NCI-H2081 treated with DMSO at 0.1 percent for 48 hours (cell line): ENCODE results near the gene HTR2C.
"Not testable (repeated sequence)": the region's sequence is repeated elsewhere in the genome, so short reads cannot be mapped to it uniquely, and the experiment has no call there.

Experiments
- DNase-seq: peaks from one replicate; lab custom pipeline; 2025; lab: John Stamatoyannopoulos, UW

Gene HTR2C

DNA sequence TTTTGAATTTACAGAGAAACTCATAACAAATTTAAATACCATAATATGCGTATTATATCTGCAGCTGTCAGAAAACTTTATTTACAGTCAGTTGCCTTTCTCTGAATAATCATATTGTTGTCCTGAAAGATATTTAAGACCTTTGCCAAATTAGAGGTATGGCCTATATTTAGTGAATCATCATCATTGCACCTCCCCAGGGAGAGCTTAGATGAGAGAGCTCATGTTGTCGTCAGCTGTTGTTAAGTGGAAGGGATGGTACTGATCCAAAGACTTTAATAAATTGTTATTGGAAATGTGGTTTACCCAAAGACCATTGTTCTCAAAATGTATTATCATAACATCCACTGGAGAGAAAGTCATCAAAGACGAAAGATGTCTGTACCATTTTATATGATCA is 128.6 kb downstream of the HTR2C start:
- DNase-seq: no peak

DNA sequence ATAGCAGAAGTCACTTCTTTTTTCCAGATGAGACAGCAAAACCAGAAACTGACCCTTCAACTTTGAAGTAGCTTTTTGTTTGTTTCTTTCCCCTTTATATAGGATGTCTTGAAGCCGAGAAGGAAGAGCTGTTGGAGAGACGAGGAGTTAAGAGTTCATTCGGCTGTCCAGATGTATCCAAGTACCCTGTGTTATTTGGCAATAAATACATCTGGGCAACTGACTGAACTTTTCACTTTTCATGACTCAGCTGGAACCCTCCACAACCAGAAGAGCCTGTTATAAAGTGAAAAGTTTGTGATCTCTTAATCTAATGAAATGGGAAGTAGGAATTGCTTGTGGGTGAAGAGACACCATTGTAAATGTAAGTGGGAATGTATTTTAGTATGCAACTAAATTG is 131.2 kb downstream of the HTR2C start:
- no peak for DNase-seq

- DNase-seq: no peak
Observed at GRCh38 chrX:114717921-114718320, 134.0 kb downstream of the HTR2C start.

GRCh38 chrX:114766541-114766940 is 182.7 kb downstream of the HTR2C start:
- DNase-seq: no peak

DNA sequence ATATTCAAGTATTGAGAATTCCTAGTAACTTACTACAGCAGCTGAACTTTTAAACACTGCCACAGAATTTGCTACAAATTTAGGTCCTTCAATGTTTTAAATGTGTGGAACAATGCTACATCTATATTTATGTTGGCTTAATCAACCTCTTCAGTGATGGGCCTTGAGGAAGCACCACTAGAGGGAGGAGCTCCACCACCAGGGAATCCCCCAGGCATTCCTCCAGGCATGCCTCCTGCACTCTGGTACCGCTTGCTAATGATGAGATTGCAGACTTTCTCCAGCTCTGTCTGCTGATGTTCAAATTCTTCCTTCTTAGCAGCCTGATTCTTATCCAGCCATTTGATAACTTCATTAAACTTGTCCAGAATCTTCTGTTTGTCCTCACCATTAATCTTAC is 190.8 kb downstream of the HTR2C start:
- DNase-seq: no peak

DNA sequence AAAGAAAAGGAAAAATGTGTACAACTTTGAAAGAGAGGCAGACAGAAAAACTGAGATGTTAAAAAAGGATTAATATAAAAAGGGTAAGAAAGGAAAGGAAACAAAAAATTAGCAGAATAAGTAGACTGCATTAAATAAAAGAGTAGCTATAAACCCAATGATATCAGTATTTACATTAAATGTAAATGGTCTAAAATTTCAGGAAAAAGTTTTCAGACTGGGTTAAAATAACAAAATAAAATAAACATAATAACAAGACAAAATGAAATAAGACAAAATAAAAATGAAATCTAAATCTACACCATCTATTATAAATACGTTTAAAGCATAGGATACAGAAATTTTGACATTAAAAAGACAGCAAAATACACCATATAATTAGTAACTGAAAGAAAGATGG is 199.0 kb downstream of the HTR2C start:
- DNase-seq: no peak

- no peak for DNase-seq
Observed at GRCh38 chrX:114787061-114787460, 203.2 kb downstream of the HTR2C start.

DNA sequence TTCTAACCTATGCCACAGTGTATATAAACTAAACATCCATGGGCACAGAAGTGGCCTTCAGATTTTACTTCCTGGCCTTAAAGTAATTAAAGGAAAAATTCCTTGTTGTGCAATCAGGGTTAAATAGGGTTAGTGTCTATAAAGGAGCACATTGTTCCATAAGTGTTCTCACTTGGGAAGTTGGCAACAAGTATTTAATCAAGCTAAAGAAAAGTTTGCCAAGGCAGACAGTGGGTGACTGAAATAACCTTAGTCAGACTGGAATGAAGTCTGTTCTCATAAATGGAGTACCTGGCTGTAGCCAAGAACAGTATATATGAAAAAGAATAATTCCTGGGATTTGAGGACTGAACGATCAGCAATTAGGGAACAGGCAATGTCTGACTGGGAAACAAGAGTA is 213.6 kb downstream of the HTR2C start:
- no peak for DNase-seq

- DNase-seq: no peak
Observed at GRCh38 chrX:114798907-114799306, 215.0 kb downstream of the HTR2C start.

GRCh38 chrX:114800719-114801118 is 216.8 kb downstream of the HTR2C start:
- no peak for DNase-seq

DNA sequence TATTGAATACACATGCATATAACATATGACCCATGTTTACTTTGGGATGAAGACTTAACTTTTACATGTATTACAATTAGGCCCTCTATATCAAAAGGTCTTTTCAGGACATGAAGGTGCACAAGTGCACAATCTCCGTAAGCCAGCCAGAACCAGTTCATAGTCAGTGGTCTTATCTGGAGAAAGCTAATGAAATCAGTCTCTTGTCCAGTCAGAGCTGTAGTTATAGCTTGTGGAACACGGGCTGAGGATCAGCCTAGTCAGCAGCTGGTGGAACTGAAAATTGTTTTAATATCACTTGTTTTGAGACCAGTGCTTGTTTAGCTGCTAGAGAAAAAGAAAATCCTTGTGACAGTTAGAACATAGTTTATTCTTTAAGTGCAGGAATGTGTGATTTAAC is 235.6 kb downstream of the HTR2C start:
- DNase-seq: no peak

GRCh38 chrX:114841051-114841450 is 257.2 kb downstream of the HTR2C start:
- no peak for DNase-seq

DNA sequence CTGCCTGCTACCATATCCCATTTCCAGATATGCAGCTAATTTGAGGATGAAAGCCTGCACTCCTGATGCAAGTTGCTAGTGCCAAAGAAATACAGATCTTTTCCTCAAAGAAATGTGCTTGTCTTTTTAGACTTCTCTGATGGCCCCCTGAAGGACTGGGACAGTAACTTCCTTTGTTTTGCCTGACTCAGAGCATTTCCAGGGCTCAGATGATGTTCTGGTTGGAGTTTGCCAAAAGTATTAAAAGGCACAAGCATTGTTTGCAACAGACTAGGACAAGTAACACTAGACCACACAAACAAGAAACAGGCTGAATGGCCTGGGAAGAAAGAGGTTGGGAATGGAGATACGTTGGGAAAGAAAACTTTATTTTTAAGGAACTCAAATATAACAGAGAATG is 258.3 kb downstream of the HTR2C start:
- DNase-seq: no peak

DNA sequence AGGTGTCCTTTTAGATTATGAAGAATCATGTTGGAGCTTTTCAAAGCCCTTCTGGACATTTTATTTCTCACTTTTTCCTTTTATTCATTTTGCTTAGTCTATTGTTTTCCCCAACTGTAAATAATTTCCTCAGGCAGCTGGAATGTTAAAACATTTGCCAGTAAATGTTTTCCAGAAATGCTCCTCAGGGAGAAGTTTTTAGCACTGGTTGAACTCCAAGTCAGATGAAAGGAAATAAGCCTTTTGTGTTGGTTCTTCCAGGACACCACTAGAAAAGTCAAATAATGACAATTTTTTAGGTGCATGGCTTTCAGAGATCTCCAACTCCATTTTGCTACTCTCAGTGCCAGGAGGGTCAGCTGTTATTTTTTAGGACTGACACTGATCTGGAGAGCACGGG is 305.6 kb downstream of the HTR2C start:
- no peak for DNase-seq

DNA sequence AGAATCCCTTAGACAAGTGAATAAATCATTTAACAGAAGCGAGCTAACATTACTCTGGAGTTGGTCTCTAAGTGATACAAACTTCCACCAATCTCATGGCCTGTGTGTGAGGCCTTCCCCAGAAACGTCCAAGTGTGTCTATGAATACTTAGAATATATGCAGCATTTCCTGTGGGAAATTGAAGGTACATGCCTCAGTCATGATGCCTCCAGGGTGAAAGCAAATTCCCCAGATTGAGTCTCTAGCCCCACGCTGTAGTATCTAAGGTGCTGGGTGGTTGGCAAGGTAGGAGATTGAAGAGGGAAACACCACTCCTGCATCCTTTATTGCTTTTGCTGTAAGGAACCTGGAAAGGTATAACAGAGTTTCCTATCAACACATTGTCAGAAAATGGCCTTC is 319.7 kb downstream of the HTR2C start:
- DNase-seq: no peak

GRCh38 chrX:114905251-114905650 is 321.4 kb downstream of the HTR2C start:
- no peak for DNase-seq

DNA sequence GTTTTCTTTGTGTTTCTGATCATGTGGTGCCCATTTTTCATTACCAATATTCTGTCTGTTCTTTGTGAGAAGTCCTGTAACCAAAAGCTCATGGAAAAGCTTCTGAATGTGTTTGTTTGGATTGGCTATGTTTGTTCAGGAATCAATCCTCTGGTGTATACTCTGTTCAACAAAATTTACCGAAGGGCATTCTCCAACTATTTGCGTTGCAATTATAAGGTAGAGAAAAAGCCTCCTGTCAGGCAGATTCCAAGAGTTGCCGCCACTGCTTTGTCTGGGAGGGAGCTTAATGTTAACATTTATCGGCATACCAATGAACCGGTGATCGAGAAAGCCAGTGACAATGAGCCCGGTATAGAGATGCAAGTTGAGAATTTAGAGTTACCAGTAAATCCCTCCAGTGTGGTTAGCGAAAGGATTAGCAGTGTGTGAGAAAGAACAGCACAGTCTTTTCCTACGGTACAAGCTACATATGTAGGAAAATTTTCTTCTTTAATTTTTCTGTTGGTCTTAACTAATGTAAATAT is 323.2 kb downstream of the HTR2C start:
- no peak for DNase-seq

- no peak for DNase-seq
Observed at GRCh38 chrX:114924423-114924822, 340.5 kb downstream of the HTR2C start.

GRCh38 chrX:114924856-114925255 is 341.0 kb downstream of the HTR2C start:
- DNase-seq: no peak

DNA sequence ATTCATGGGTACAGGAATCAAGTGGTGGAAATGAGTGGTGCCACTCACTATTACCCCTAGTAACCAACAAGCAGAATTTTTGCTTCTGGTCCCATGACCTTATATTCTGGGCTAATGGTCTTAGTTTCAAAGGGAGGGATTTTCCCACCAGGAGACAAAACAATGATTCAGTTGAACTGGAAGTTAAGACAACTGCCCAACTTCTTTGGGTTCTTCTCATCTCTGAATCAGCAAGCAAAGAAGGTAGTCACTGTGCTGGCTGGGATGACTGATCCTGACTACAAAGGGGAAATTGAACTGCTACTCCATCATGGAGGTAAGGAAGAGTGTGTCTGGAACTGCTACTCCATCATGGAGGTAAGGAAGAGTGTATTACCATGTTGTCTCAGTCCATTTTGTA is 346.3 kb downstream of the HTR2C start:
- no peak for DNase-seq

DNA sequence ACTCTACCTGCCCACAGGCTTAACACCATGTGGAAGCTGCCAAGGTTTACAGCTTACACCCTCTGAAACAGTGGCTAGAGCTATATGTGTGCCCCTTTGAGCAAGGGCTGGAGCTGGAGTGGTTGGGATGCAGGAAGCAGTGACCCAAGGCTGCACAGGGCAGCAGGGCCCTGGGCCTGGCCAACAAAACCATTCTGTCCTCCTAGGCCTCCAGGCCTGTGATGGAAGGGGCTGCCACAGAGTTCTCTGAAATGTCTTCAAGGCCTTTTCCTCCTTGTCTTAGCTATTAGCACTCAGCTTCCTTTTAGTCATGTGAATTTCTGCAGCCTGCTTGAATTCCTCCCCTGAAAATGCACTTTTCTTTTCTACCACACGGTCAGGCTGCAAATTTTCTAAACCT is 348.7 kb downstream of the HTR2C start:
- DNase-seq: no peak

GRCh38 chrX:114933291-114933690 is 349.4 kb downstream of the HTR2C start:
- DNase-seq: not testable (repeated sequence)

DNA sequence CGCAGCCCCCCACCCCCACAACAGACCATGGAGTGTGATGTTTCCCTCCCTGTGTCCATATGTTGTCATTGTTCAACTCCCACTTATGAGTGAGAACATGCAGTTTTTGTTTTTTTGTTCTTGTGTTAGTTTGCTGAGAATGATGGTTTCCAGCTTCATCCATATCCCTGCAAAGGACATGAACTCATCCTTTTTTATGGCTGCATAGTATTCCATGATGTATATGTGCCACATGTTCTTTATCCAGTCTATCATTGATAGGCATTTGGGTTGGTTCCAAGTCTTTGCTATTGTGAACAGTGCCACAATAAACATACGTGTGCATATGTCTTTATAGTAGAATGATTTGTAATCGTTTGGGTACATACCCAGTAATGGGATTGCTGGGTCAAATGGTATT is 353.2 kb downstream of the HTR2C start:
- DNase-seq: not testable (repeated sequence)

GRCh38 chrX:114952696-114953095 is 368.8 kb downstream of the HTR2C start:
- DNase-seq: no peak
